ENCODE measurements around the gene FMN1.

DNA sequence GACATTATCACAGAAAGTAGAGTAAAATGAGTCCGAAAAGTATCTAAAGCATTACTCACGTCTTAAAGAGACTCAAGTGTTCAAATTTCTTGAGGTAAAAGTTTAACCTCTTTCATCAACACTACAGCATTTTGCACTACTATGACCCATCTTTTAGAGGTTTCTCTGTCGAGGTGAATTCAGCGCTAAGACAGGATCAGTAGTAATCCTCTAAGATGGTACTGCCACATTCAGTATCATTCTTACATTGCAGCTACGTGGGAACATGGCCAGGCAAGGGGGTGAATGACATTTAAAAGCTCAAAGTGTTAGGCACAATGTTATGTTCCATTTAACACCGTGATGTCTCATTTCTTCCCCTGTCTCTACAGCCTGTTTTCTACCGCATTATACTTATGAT lies 210.8 kb downstream of the FMN1 start:
- TF ChIP-seq, protein P1, sequence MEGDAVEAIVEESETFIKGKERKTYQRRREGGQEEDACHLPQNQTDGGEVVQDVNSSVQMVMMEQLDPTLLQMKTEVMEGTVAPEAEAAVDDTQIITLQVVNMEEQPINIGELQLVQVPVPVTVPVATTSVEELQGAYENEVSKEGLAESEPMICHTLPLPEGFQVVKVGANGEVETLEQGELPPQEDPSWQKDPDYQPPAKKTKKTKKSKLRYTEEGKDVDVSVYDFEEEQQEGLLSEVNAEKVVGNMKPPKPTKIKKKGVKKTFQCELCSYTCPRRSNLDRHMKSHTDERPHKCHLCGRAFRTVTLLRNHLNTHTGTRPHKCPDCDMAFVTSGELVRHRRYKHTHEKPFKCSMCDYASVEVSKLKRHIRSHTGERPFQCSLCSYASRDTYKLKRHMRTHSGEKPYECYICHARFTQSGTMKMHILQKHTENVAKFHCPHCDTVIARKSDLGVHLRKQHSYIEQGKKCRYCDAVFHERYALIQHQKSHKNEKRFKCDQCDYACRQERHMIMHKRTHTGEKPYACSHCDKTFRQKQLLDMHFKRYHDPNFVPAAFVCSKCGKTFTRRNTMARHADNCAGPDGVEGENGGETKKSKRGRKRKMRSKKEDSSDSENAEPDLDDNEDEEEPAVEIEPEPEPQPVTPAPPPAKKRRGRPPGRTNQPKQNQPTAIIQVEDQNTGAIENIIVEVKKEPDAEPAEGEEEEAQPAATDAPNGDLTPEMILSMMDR (IDR thresholded peaks at IDR 0.05): no peak
- TF ChIP-seq EP300 (IDR thresholded peaks at IDR 0.05) (no peak), POLR2A (IDR thresholded peaks at IDR 0.05) (no peak)
